Prostate gland (tissue), 2 donors: ENCODE data around the gene ADK. TPM values are rescaled to one million over a fixed set of nuclear protein-coding genes. Genes with fewer than 3 reads are reported as not detected.

ENCODE experiments used
- DNase-seq: peaks from one replicate; pipeline ENCODE4 v3.0.0-alpha.2; 2019; ENCODE audit warnings: low spot score
- H3K27ac ChIP-seq, 2 donors: fragments of 200-600 bp; sonication (generic); 2 replicates each; pipeline ENCODE4 v1.5.1; 2017 to 2019
- H3K27me3 ChIP-seq: fragments of 200-600 bp; sonication (generic); replicated peaks from 2 replicates; pipeline ENCODE4 v1.5.1; 2019; ENCODE audit not compliant: insufficient read depth
- H3K36me3 ChIP-seq, 2 donors: fragments of 200-600 bp; sonication (generic); 1 replicate in 1 of 2; 2 replicates in 1 of 2; pipeline versions ENCODE4 v1.5.1 to v1.8.1; 2017 to 2019
- H3K4me1 ChIP-seq: fragments of 200-600 bp; sonication (generic); replicated peaks from 2 replicates; pipeline ENCODE4 v1.5.1; 2019
- H3K4me3 ChIP-seq, 2 donors: fragments of 200-600 bp; sonication (generic); 2 replicates each; pipeline ENCODE4 v1.5.1; 2017 to 2019
- H3K9me3 ChIP-seq: fragments of 200-600 bp; sonication (generic); 2 replicates; pipeline ENCODE4 v1.5.1; 2017
- CTCF ChIP-seq, 4 experiments: fragments of 200-600 bp in 2 of 4; fragments of 450-650 bp in 2 of 4; sonication (generic) in 2 of 4; IDR thresholded peaks; 1 replicate in 3 of 4; 2 replicates in 1 of 4; pipeline ENCODE4 v1.5.1; 2016 to 2019; ENCODE audit warnings: antibody characterized with exemption in 4 of 4, mild to moderate bottlenecking in 2 of 4, moderate library complexity in 2 of 4
- POLR2A ChIP-seq: fragments of 450-650 bp; IDR thresholded peaks from one replicate; pipeline ENCODE4 v1.6.1; 2016; ENCODE audit warnings: antibody characterized with exemption, mild to moderate bottlenecking
- POLR2AphosphoS5 ChIP-seq: sonication (generic); formaldehyde crosslinking; IDR thresholded peaks from one replicate; pipeline ENCODE4 v1.6.1; 2017; ENCODE audit warnings: antibody characterized with exemption
- WGBS: methylation state at CpG from one replicate; pipeline ENCODE4 v1.1.5; 2018; 5-methylcytosine and 5-hydroxymethylcytosine counted together
- intact Hi-C: fragments of 100-400 bp; cut with DNase I; formaldehyde crosslinking; loops from one replicate; pipeline ENCODE4 v1.14.2; 2022
- total RNA-seq, 2 donors: library from RNA; depleted of rRNA; stranded (reverse); fragments of >200 nt; gene quantifications; one replicate each; pipeline ENCODE4 v1.1.0, GENCODE V29; 2016

Gene ADK
- total RNA-seq, 2 donors from 2014 or later = 34.1 to 42.5 TPM

- Histone ChIP-seq H3K4me1 (no peaks in the 10 kb centered on the region), H3K36me3 (no peaks in the 10 kb centered on the region), H3K27me3 (no peaks in the 10 kb centered on the region), H3K4me3 (no peak overlapping the region), H3K27ac (no peak overlapping the region), H3K9me3 (no peaks in the 10 kb centered on the region)
- no peak for TF ChIP-seq CTCF (IDR thresholded peaks at IDR 0.05)
- TF ChIP-seq POLR2A = no peak
- no peak for TF ChIP-seq POLR2AphosphoS5
- 77% methylated on average over 5 of the region's 5 CpGs for WGBS
- no peak for DNase-seq
- intact Hi-C loops = no loop called here
These were observed 533.4 kb downstream of the ADK start for GRCh38 chr10:74684462-74684861.

DNA sequence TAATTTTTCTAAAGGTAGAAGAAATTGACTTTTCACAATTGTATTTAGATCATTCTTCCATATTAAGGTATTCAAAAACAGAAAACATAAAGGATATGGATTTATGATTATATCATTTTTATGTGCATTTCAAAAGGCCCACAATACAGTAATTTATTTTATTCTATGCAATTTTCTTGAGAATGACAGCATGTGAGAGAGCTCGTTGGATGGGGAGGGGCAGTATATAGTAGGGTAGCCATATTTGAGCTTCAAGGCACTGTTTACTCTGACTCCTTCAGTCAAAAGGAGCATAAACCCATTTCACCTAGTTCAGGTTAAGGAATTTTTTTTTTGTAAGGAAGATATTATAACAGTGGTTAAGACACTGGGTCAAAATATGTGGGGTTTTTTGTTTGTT is 534.5 kb downstream of the ADK start:
- Histone ChIP-seq H3K36me3 (no peaks in the 10 kb centered on the region), H3K27me3 (no peaks in the 10 kb centered on the region), H3K4me1 (no peaks in the 10 kb centered on the region), H3K4me3 (no peak overlapping the region), H3K27ac (no peak overlapping the region), H3K9me3 (no peaks in the 10 kb centered on the region)
- TF ChIP-seq CTCF (IDR thresholded peaks at IDR 0.05) = no peak
- no peak for TF ChIP-seq POLR2A
- no peak for TF ChIP-seq POLR2AphosphoS5
- WGBS = 93% methylated on average over 1 of the region's 1 CpG
- no peak for DNase-seq
- intact Hi-C loops = no loop called here

GRCh38 chr10:74690393-74690792 is 539.4 kb downstream of the ADK start:
- Histone ChIP-seq H3K4me1 (no peaks in the 10 kb centered on the region), H3K9me3 (no peaks in the 10 kb centered on the region), H3K27me3 (no peaks in the 10 kb centered on the region), H3K4me3 (no peak overlapping the region), H3K27ac (no peak overlapping the region), H3K36me3 (no peaks in the 10 kb centered on the region)
- DNase-seq = no peak
- intact Hi-C loops = no loop called here
- no peak for TF ChIP-seq CTCF (IDR thresholded peaks at IDR 0.05)
- no peak for TF ChIP-seq POLR2A
- no peak for TF ChIP-seq POLR2AphosphoS5
- 95% methylated on average over 4 of the region's 4 CpGs for WGBS

GRCh38 chr10:74691164-74691563 is 540.1 kb downstream of the ADK start:
- H3K4me1 ChIP-seq = no peaks in the 10 kb centered on the region

More at GRCh38 chr10:74691164-74691563, 540.1 kb downstream of the ADK start:
- intact Hi-C loops = no loop called here
- no peak overlapping the region for H3K4me3 ChIP-seq
- no peaks in the 10 kb centered on the region for H3K9me3 ChIP-seq
- TF ChIP-seq CTCF (IDR thresholded peaks at IDR 0.05) (no peak), POLR2A (no peak), POLR2AphosphoS5 (no peak)
- no peak for DNase-seq
- no peaks in the 10 kb centered on the region for H3K36me3 ChIP-seq
- no peaks in the 10 kb centered on the region for H3K27me3 ChIP-seq
- H3K27ac ChIP-seq = no peak overlapping the region
